Heart right ventricle (tissue), 16 donors: ENCODE results near the gene AKAP1. TPM values are rescaled to one million over a fixed set of nuclear protein-coding genes. Genes with fewer than 3 reads are reported as not detected.

Experiments used
- ATAC-seq, 8 donors: fragments of 200-7000 bp; cut with Tn5 transposase; one replicate each; pipeline ENCODE4 v1.9.1; 2020; ENCODE audit warnings: mild to moderate bottlenecking in 8 of 8, moderate library complexity in 8 of 8, moderate number of reproducible peaks in 1 of 8
- DNase-seq, 2 donors: peaks; one replicate each; pipeline ENCODE4 v3.0.0-alpha.2; 2020
- H3K27ac ChIP-seq, 10 donors: fragments of 200-600 bp; sonication (generic) in 2 of 10; one replicate each; pipeline versions ENCODE4 v1.5.0 to v1.8.0; 2020 to 2022; ENCODE audit warnings: mild to moderate bottlenecking in 3 of 10
- H3K27me3 ChIP-seq, 7 donors: fragments of 200-600 bp; one replicate each; pipeline ENCODE4 v1.8.0; 2021 to 2022; ENCODE audit warnings: mild to moderate bottlenecking in 2 of 7
- H3K36me3 ChIP-seq, 9 donors: fragments of 200-600 bp; sonication (generic) in 1 of 9; one replicate each; pipeline versions ENCODE4 v1.5.0 to v1.8.0; 2020 to 2022; ENCODE audit warnings: mild to moderate bottlenecking in 2 of 9
- H3K4me1 ChIP-seq, 9 donors: fragments of 200-600 bp; sonication (generic) in 1 of 9; one replicate each; pipeline versions ENCODE4 v1.5.0 to v1.8.0; 2020 to 2022; ENCODE audit warnings: mild to moderate bottlenecking in 4 of 9
- H3K4me3 ChIP-seq, 10 donors: fragments of 200-600 bp; sonication (generic) in 2 of 10; one replicate each; pipeline versions ENCODE4 v1.5.0 to v1.8.0; 2020 to 2022; ENCODE audit warnings: mild to moderate bottlenecking in 7 of 10, moderate library complexity in 2 of 10
- H3K9me3 ChIP-seq, 11 donors: fragments of 200-600 bp in 10 of 11; sonication (generic) in 2 of 11; one replicate each; pipeline versions ENCODE4 v1.5.0 to v1.8.0; 2013 to 2022; ENCODE audit warnings: mild to moderate bottlenecking in 2 of 11, control low read depth in 1 of 11, moderate library complexity in 1 of 11
- WGBS, 2 donors: extraction: QIAGEN DNeasy Blood & Tissue Kit; methylation state at CpG; one replicate each; pipeline ENCODE4 v1.1.7; 2013; ENCODE audit warnings: inconsistent platforms in 1 of 2; 5-methylcytosine and 5-hydroxymethylcytosine counted together
- intact Hi-C, 10 donors: fragments of 100-400 bp; cut with DNase I; formaldehyde crosslinking; loops; one replicate each; pipeline versions ENCODE4 v1.11.1 to v1.14.2; 2022
- long read RNA-seq, 3 donors: library from polyadenylated mRNA; unstranded; transcript quantifications; one replicate each; pipeline ENCODE4 v2.0.0, GENCODE V29; 2020 to 2021
- polyA plus RNA-seq, 2 donors: library from polyadenylated mRNA; stranded (reverse); fragments of 200-250 nt; gene quantifications; one replicate each; pipeline ENCODE4 v1.2.3, GENCODE V29; 2013
- total RNA-seq, 10 donors: library from RNA; stranded (reverse); fragmentation: NEBNext Ultra II Directional in 3 of 10; extraction: Animal tissue kit (Norgen Biotek cat#: 25700) in 3 of 10; gene quantifications; one replicate each; pipeline versions ENCODE4 v1.2.1 to v1.2.4, GENCODE V29; 2021 to 2023
- TF ChIP-seq, protein P1 (sequence below), 9 donors: fragments of 200-600 bp; sonication (generic) in 2 of 9; IDR thresholded peaks; one replicate each; pipeline versions ENCODE4 v1.5.0 to v1.8.0; 2021 to 2022; ENCODE audit warnings: antibody characterized with exemption in 9 of 9, mild to moderate bottlenecking in 5 of 9, moderate library complexity in 1 of 9
- donor health status: Arrhythmogenic right ventricular cardiomyopathy.
- donor health status: ischemic (EF 13 %, LVEDD 7.1; RV severe dilation, severe dysfunction).
- donor health status: healthy with polysubstance abuse.
- donor health status: DM: no; HTN: yes; CAD: no.
- donor health status: DM: no; HTN: no; CAD: no.
- donor health status: ischemic (EF 25% LVEDD 6.9; RV normal size, moderate dysfunction).
- donor health status: ischemic (EF 25% LVEDD 5.7; RV mildly dilated, moderate dysfunction).
- donor health status: healthy.
- donor health status: DM: yes; HTN: yes; CAD: no.
- donor health status: Ischemic cardiomyopathy.
- donor health status: ischemic (EF 35%, LVEDD 5.7; RV mildly dilated, moderate dysfunction).
- donor health status: nonischemic (EF 11% LVEDD 7.7; RV severe dilation, severe dysfunction).
- donor health status: DM: yes; HTN: yes; CAD: no.
- donor health status: PGD.
- donor health status: ischemic (EF 29% LVEDD 5.4; RV normal size, mild dysfunction).
- donor health status: nonischemic (EF 23%, LVEDD 6.1; RV moderate dilation, normal function).

AKAP1 gene, protein sequence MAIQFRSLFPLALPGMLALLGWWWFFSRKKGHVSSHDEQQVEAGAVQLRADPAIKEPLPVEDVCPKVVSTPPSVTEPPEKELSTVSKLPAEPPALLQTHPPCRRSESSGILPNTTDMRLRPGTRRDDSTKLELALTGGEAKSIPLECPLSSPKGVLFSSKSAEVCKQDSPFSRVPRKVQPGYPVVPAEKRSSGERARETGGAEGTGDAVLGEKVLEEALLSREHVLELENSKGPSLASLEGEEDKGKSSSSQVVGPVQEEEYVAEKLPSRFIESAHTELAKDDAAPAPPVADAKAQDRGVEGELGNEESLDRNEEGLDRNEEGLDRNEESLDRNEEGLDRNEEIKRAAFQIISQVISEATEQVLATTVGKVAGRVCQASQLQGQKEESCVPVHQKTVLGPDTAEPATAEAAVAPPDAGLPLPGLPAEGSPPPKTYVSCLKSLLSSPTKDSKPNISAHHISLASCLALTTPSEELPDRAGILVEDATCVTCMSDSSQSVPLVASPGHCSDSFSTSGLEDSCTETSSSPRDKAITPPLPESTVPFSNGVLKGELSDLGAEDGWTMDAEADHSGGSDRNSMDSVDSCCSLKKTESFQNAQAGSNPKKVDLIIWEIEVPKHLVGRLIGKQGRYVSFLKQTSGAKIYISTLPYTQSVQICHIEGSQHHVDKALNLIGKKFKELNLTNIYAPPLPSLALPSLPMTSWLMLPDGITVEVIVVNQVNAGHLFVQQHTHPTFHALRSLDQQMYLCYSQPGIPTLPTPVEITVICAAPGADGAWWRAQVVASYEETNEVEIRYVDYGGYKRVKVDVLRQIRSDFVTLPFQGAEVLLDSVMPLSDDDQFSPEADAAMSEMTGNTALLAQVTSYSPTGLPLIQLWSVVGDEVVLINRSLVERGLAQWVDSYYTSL
- total RNA-seq (100 to 1,000 TPM; 107 to 234 (median 160) TPM), polyA plus RNA-seq (100 to 1,000 TPM in 1 of 2 donors, 10 to 100 TPM in 1; 31.0 to 101 TPM)
- long read RNA-seq, donor 1, transcript AKAP1-202 (11 exons, 3,970 nt): major isoform, 407 of 564 reads
- long read RNA-seq, donor 1, partial matches to known transcripts: 95 of 564 reads
- long read RNA-seq, donor 1, other reads (novel, unspliced or antisense): 58 of 564 reads
- long read RNA-seq, donor 2, transcript AKAP1-202 (11 exons, 3,970 nt): major isoform, 602 of 863 reads
- long read RNA-seq, donor 2, partial matches to known transcripts: 178 of 863 reads
- long read RNA-seq, donor 2, other reads (novel, unspliced or antisense): 81 of 863 reads
- long read RNA-seq, donor 3, transcript AKAP1-202 (11 exons, 3,970 nt): major isoform, 58 of 229 reads
- long read RNA-seq, donor 3, partial matches to known transcripts: 145 of 229 reads
- long read RNA-seq, donor 3, other reads (novel, unspliced or antisense): 24 of 229 reads

DNA sequence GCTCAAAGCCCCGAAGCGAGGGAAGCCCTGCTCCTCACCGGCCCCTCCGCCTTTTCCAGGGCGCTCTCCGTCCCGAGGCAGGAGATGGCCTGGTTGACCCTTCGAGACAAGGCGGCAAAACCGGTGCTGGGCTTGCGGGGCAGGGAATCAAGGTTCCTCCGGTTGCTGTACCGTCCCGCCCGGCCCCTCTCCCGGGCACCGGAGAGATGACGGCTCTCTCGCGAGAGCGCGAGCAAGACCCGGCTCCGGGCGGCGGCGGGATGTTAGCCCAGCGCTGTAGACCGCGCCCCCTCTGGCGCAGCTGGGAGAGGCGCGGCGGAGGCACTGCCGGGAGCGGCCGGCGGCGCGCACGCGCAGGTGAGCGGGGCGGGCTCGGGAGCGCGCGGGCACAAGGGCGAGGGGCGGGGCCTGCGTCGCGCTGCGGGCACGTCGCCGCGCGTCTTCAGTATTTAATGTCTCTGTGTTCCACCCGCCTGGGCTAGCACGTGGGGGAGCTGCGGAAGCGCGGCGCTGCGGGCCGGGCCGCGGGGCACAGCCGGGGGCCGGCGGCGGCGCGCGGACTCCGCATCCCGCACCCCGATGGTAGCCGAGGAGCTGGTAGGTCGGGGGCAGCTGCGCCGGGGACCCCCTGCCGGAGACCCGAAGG is at the start of gene AKAP1:
TSS of gene AKAP1 (plus strand) at position 445 of the 646 bp plus-strand sequence. CDS start 20,219 bp downstream, outside the sequence.
- Histone ChIP-seq H3K36me3 (no peaks in the 10 kb centered on the region), H3K27ac (peak within 1 kb of the TSS; percentile 88 to 99 (median 95)), H3K4me3 (peak within 1 kb of the TSS; percentile 42 to 95 (median 78)), H3K9me3 (no peaks in the 10 kb centered on the region), H3K4me1 (peaks cover 6 to 57% (median 38%) of the 10 kb centered on the region in 9 donors), H3K27me3 (no peaks in the 10 kb centered on the region)
- DNase-seq (peak; percentile 94 to 97), ATAC-seq (peak; percentile 91 to 96 (median 95))
- 0 to 1% methylated on average over 80 to 84 of the region's 85 CpGs for WGBS, 2 donors
- TF ChIP-seq, protein P1, sequence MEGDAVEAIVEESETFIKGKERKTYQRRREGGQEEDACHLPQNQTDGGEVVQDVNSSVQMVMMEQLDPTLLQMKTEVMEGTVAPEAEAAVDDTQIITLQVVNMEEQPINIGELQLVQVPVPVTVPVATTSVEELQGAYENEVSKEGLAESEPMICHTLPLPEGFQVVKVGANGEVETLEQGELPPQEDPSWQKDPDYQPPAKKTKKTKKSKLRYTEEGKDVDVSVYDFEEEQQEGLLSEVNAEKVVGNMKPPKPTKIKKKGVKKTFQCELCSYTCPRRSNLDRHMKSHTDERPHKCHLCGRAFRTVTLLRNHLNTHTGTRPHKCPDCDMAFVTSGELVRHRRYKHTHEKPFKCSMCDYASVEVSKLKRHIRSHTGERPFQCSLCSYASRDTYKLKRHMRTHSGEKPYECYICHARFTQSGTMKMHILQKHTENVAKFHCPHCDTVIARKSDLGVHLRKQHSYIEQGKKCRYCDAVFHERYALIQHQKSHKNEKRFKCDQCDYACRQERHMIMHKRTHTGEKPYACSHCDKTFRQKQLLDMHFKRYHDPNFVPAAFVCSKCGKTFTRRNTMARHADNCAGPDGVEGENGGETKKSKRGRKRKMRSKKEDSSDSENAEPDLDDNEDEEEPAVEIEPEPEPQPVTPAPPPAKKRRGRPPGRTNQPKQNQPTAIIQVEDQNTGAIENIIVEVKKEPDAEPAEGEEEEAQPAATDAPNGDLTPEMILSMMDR (IDR thresholded peaks at IDR 0.05): peak in 8 of 9 donors; percentile 7 to 49 (median 32)
- intact Hi-C loops: loop anchor here in 3 of 10 donors (2.0 to 5.0 kb wide), 3 partner anchors 50 to 108 kb away; partner anchors contain the start of gene SCPEP1 (in 1 of the 3)

DNA sequence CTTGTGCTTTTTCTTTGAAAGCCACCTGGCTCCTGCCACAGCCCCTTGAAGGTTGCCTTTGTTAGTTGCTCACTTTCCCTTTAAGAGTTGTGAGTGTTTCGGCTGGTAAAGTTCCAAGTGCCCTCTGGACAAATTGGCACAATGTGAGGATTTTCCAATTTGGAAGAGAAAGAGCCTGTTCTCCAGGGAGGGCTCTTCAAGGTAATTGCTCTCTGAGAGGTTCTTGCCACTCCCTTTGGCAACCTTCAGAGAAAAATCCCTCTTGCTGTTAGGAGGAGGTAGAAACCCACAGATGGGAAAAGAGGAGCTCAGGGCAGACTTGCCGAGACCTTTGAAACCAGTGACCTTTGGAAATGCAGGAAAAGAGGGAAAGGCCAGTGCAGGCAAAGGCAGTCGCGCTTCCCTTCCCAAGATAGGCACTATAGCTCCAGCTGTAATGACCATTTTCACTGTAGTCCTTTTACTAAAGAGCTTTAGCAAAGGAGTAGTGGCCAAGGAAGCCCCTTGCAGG is 49.0 kb upstream of the AKAP1 start:
- no peaks in the 10 kb centered on the region for H3K9me3 ChIP-seq
- H3K4me3 ChIP-seq: peak overlapping the region in 2 of 10 donors; percentile 5 to 6
- ATAC-seq (peak in 7 of 8 donors; percentile 17 to 79 (median 40)), DNase-seq (peak in 1 of 2 donors; percentile 46)
- WGBS, 2 donors: 26 to 44% methylated on average over 4 of the region's 4 CpGs
- peaks cover 0 to 44% (median 12%) of the 10 kb centered on the region in 9 donors for H3K4me1 ChIP-seq
- H3K27me3 ChIP-seq: peaks cover 0 to 18% (median 3%) of the 10 kb centered on the region in 7 donors
- H3K27ac ChIP-seq: peak overlapping the region in 9 of 10 donors; percentile 3 to 66 (median 49)
- intact Hi-C loops: loop anchor here in 2 of 10 donors (2.0 to 10.0 kb wide), 2 partner anchors 49 to 59 kb away; partner anchors contain the start of gene AKAP1 (in 1 of the 2)
- H3K36me3 ChIP-seq: no peaks in the 10 kb centered on the region
- TF ChIP-seq, protein P1 (IDR thresholded peaks at IDR 0.05): no peak

DNA sequence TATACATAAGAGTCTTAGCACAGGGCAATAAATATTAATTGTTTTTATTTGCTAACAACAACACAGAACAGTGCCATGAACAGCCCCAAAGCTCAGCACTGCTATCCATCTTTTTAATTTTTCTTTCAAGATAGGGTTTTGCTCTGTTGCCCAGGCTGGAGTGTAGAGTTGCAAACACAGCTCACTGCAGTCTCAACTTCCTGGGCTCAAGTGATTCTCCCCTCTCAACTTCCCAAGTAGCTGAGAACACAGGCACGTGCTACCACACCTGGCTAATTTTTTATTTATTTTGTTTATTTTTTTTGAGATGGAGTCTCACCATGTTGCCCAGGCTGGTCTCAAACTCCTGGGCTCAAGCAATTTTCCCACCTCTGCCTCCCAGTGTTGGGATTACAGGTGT is 47.6 kb upstream of the AKAP1 start:
- DNase-seq (no peak), ATAC-seq (no peak)
- Histone ChIP-seq H3K4me1 (peaks cover 0 to 39% (median 11%) of the 10 kb centered on the region in 9 donors), H3K9me3 (no peaks in the 10 kb centered on the region), H3K4me3 (no peak overlapping the region), H3K27me3 (peaks cover 0 to 29% (median 4%) of the 10 kb centered on the region in 7 donors), H3K27ac (no peak overlapping the region), H3K36me3 (no peaks in the 10 kb centered on the region)
- intact Hi-C loops: loop anchor here in 1 of 10 donors (10.0 kb wide), 1 partner anchor 57 kb away; no protein-coding TSS in a partner anchor
- TF ChIP-seq, protein P1 (IDR thresholded peaks at IDR 0.05): no peak
- whole genome bisulfite sequencing, 2 donors: 77 to 85% methylated on average over 1 of the region's 1 CpG
